Ishikawa (cell line): ENCODE data around the gene CSNK1D.
A peak's percentile ranks its signal among the peaks of the same experiment; 100 is the strongest.

Source experiments
- CEBPB ChIP-seq: IDR thresholded peaks from 2 replicates; pipeline ENCODE4 v1.6.1; 2012
- CREB1 ChIP-seq: IDR thresholded peaks from 2 replicates; pipeline ENCODE4 v1.6.1; 2012; ENCODE audit warnings: low read depth
- EGR1 ChIP-seq: IDR thresholded peaks from 2 replicates; pipeline ENCODE4 v1.6.1; 2012
- EP300 ChIP-seq: IDR thresholded peaks from 2 replicates; pipeline ENCODE4 v1.6.1; 2012; ENCODE audit warnings: borderline replicate concordance
- NFIC ChIP-seq: IDR thresholded peaks from 2 replicates; pipeline ENCODE4 v1.6.1; 2012
- RAD21 ChIP-seq: IDR thresholded peaks from 2 replicates; pipeline ENCODE4 v1.6.1; 2012; ENCODE audit warnings: low read depth
- REST ChIP-seq: IDR thresholded peaks from 2 replicates; pipeline ENCODE4 v1.6.1; 2012; ENCODE audit warnings: low read depth, mild to moderate bottlenecking
- TAF1 ChIP-seq: IDR thresholded peaks from 2 replicates; pipeline ENCODE4 v1.6.1; 2012; ENCODE audit warnings: low read depth, mild to moderate bottlenecking
- TCF12 ChIP-seq: IDR thresholded peaks from 2 replicates; pipeline ENCODE4 v1.6.1; 2012; ENCODE audit warnings: low read depth
- USF1 ChIP-seq: IDR thresholded peaks from 2 replicates; pipeline ENCODE4 v1.6.1; 2012
- YY1 ChIP-seq: IDR thresholded peaks from 2 replicates; pipeline ENCODE4 v1.6.1; 2012; ENCODE audit warnings: low read depth
- ZBTB7A ChIP-seq: IDR thresholded peaks from 2 replicates; pipeline ENCODE4 v1.6.1; 2012; ENCODE audit warnings: low read depth

GRCh38 chr17:82230609-82231311, 42.7 kb downstream of the CSNK1D start:
- no peak for TF ChIP-seq CREB1
- TF ChIP-seq CEBPB = no peak
- TF ChIP-seq RAD21 = no peak
- TF ChIP-seq ZBTB7A = peak; percentile 23; the same call in 1 of the 2 replicates
- TF ChIP-seq NFIC = peak; percentile 54
- TF ChIP-seq REST = no peak
- TF ChIP-seq TCF12 = peak; percentile 65; the same call in 1 of the 2 replicates
- TF ChIP-seq TAF1 = no peak
- TF ChIP-seq USF1 = peak; percentile 78
- peak; percentile 33; the same call in 1 of the 2 replicates for TF ChIP-seq YY1
- no peak for TF ChIP-seq EGR1
- peak; percentile 48; the same call in 1 of the 2 replicates for TF ChIP-seq EP300
